Activated B cell treated with CpG ODN at 0.5 μM for 24 hours (primary cell): ENCODE data around the gene GALNT2. TPM values are rescaled to one million over a fixed set of nuclear protein-coding genes. Genes with fewer than 3 reads are reported as not detected.

Experiments used
- ATAC-seq: fragments of 200-7000 bp; cut with Tn5 transposase; one replicate; pipeline ENCODE4 v1.10.0; 2021; ENCODE audit warnings: low read depth, mild to moderate bottlenecking, moderate library complexity
- CTCF ChIA-PET: fragments of 350-600 bp; sonication (Branson Sonifier 250); formaldehyde crosslinking; loops from one replicate; lab custom pipeline; 2021; ENCODE audit warnings: antibody characterized with exemption; lab: Charles Lee
- POLR2A ChIA-PET: fragments of 350-600 bp; sonication (Branson Sonifier 250); formaldehyde crosslinking; loops from one replicate; lab custom pipeline; 2021; ENCODE audit warnings: antibody characterized with exemption; lab: Charles Lee
- DNase-seq: peaks from one replicate; pipeline ENCODE4 v3.0.0; 2022
- H3K27ac Mint-ChIP-seq: one replicate; pipeline ENCODE4 v1.8.0; 2020; ENCODE audit warnings: mixed read lengths
- H3K27me3 Mint-ChIP-seq: one replicate; pipeline ENCODE4 v1.8.0; 2021; ENCODE audit warnings: mixed read lengths
- H3K36me3 Mint-ChIP-seq: one replicate; pipeline ENCODE4 v1.8.0; 2021; ENCODE audit warnings: low read depth, mixed read lengths
- H3K4me1 Mint-ChIP-seq: one replicate; pipeline ENCODE4 v1.8.0; 2021; ENCODE audit warnings: mixed read lengths
- H3K4me3 Mint-ChIP-seq: one replicate; pipeline ENCODE4 v1.8.0; 2020; ENCODE audit warnings: mild to moderate bottlenecking, mixed read lengths
- H3K9me3 Mint-ChIP-seq: one replicate; pipeline ENCODE4 v1.8.0; 2020; ENCODE audit warnings: mixed read lengths
- CTCF ChIP-seq: fragments of 200-600 bp; IDR thresholded peaks from one replicate; pipeline ENCODE4 v1.8.0; 2022; ENCODE audit warnings: antibody characterized with exemption, mild to moderate bottlenecking
- intact Hi-C: fragments of 100-400 bp; cut with micrococcal nuclease; formaldehyde crosslinking; loops from one replicate; pipeline ENCODE4 v1.15.1; 2024
- total RNA-seq: library from RNA; stranded (reverse); gene quantifications from 2 replicates; pipeline ENCODE4 v1.2.3, GENCODE V29; 2022

GALNT2 gene
- total RNA-seq, 1 donor from 2014 or later, result 108 TPM

GRCh38 chr1:230124186-230125128 is 57.4 kb downstream of the GALNT2 start:
- peak overlapping the region; percentile 90 for H3K27ac Mint-ChIP-seq
- POLR2A ChIA-PET, result interaction anchor here (0.6 to 7.4 kb wide), 21 partner anchors 9 to 1718 kb away, joined by 3 to 222 read pairs (median 9); partner anchors contain the start of genes ABCB10, GALNT2 and TRIM11
- H3K4me3 Mint-ChIP-seq, result peak overlapping the region; percentile 49
- no peak for TF ChIP-seq CTCF
- H3K4me1 Mint-ChIP-seq, result peaks cover 96% of the 10 kb centered on the region
- intact Hi-C loops, result loop anchor here (5.0 kb wide), 4 partner anchors 178 to 647 kb away; no protein-coding TSS in a partner anchor
- ATAC-seq (no peak), DNase-seq (no peak)
- CTCF ChIA-PET, result interaction anchor here (1.0 to 2.3 kb wide), 6 partner anchors 12 to 463 kb away, joined by 3 to 13 read pairs (median 7); partner anchors contain the start of gene GALNT2
- H3K27me3 Mint-ChIP-seq, result no peaks in the 10 kb centered on the region
- H3K9me3 Mint-ChIP-seq, result no peaks in the 10 kb centered on the region
- peaks cover 28% of the 10 kb centered on the region for H3K36me3 Mint-ChIP-seq

GRCh38 chr1:230125141-230125540 is 58.1 kb downstream of the GALNT2 start:
- ChIA-PET POLR2A (interaction anchor here (1.7 to 7.4 kb wide), 5 partner anchors 14 to 86 kb away, joined by 5 to 222 read pairs (median 47); partner anchors contain the start of gene GALNT2), CTCF (interaction anchor here (1.0 kb wide), 1 partner anchor 15 kb away, joined by 5 read pairs; no protein-coding TSS in a partner anchor)
- no peaks in the 10 kb centered on the region for H3K27me3 Mint-ChIP-seq
- H3K4me1 Mint-ChIP-seq, result peaks cover 94% of the 10 kb centered on the region
- peak overlapping the region; percentile 90 for H3K27ac Mint-ChIP-seq
- peak overlapping the region; percentile 38 for H3K4me3 Mint-ChIP-seq
- H3K36me3 Mint-ChIP-seq, result peaks cover 30% of the 10 kb centered on the region
- H3K9me3 Mint-ChIP-seq, result no peaks in the 10 kb centered on the region
- intact Hi-C loops, result no loop called here
- TF ChIP-seq CTCF, result no peak
- no peak for ATAC-seq
- DNase-seq, result no peak

GRCh38 chr1:230125640-230126528 is 58.8 kb downstream of the GALNT2 start:
- Mint-ChIP-seq H3K27me3 (no peaks in the 10 kb centered on the region), H3K4me1 (peaks cover 93% of the 10 kb centered on the region), H3K9me3 (no peaks in the 10 kb centered on the region), H3K36me3 (peaks cover 23% of the 10 kb centered on the region), H3K4me3 (peak overlapping the region; percentile 69), H3K27ac (peak overlapping the region; percentile 90)
- ATAC-seq (no peak), DNase-seq (no peak)
- ChIA-PET CTCF (interaction anchor here (1.1 kb wide), 1 partner anchor 42 kb away, joined by 3 read pairs; no protein-coding TSS in a partner anchor), POLR2A (interaction anchor here (1.7 to 7.4 kb wide), 4 partner anchors 15 to 85 kb away, joined by 5 to 222 read pairs (median 74); partner anchors contain the start of gene GALNT2)
- intact Hi-C loops, result no loop called here
- TF ChIP-seq CTCF, result no peak

GRCh38 chr1:230126529-230127104 is 59.6 kb downstream of the GALNT2 start:
- ChIA-PET POLR2A (interaction anchor here (1.7 to 7.4 kb wide), 3 partner anchors 16 to 84 kb away, joined by 5 to 222 read pairs (median 132); no protein-coding TSS in a partner anchor), CTCF (interaction anchor here (1.1 kb wide), 1 partner anchor 41 kb away, joined by 3 read pairs; no protein-coding TSS in a partner anchor)
- no peaks in the 10 kb centered on the region for H3K9me3 Mint-ChIP-seq
- H3K4me1 Mint-ChIP-seq, result peaks cover 91% of the 10 kb centered on the region
- peak overlapping the region; percentile 90 for H3K27ac Mint-ChIP-seq
- peaks cover 20% of the 10 kb centered on the region for H3K36me3 Mint-ChIP-seq
- intact Hi-C loops, result loop anchor here (1.0 kb wide), 1 partner anchor 20 kb away; no protein-coding TSS in a partner anchor
- DNase-seq (no peak), ATAC-seq (no peak)
- no peaks in the 10 kb centered on the region for H3K27me3 Mint-ChIP-seq
- peak overlapping the region; percentile 69 for H3K4me3 Mint-ChIP-seq
- TF ChIP-seq CTCF, result no peak
